Omental fat pad (tissue), 4 donors: Measurements from ENCODE around the gene BORCS8. TPM values are rescaled to one million over a fixed set of nuclear protein-coding genes. Genes with fewer than 3 reads are reported as not detected.
"Not testable (repeated sequence)": the region's sequence is repeated elsewhere in the genome, so short reads cannot be mapped to it uniquely, and the experiment has no call there.

Source experiments
- ATAC-seq: fragments of 150-250 bp; one replicate; pipeline ENCODE4 v1.9.1; 2016; ENCODE audit warnings: mild to moderate bottlenecking, moderate library complexity; ENCODE audit not compliant: low FRiP score
- DNase-seq: peaks from one replicate; pipeline ENCODE4 v3.0.0-alpha.2; 2019; ENCODE audit warnings: low spot score
- total RNA-seq, 4 donors: library from RNA; depleted of rRNA; stranded (reverse); fragments of >200 nt; gene quantifications; one replicate each; pipeline ENCODE4 v1.1.0, GENCODE V29; 2016
- TF ChIP-seq, protein P1 (sequence below), 3 donors: fragments of 450-650 bp; IDR thresholded peaks; one replicate each; pipeline ENCODE4 v1.5.1; 2016 to 2017; ENCODE audit warnings: antibody characterized with exemption in 3 of 3, mild to moderate bottlenecking in 3 of 3, moderate library complexity in 2 of 3

BORCS8 gene
- total RNA-seq, 4 donors from 2014 or later = 16.8 to 29.8 (median 19.9) TPM

- DNase-seq (no peak), ATAC-seq (no peak)
- TF ChIP-seq, protein P1, sequence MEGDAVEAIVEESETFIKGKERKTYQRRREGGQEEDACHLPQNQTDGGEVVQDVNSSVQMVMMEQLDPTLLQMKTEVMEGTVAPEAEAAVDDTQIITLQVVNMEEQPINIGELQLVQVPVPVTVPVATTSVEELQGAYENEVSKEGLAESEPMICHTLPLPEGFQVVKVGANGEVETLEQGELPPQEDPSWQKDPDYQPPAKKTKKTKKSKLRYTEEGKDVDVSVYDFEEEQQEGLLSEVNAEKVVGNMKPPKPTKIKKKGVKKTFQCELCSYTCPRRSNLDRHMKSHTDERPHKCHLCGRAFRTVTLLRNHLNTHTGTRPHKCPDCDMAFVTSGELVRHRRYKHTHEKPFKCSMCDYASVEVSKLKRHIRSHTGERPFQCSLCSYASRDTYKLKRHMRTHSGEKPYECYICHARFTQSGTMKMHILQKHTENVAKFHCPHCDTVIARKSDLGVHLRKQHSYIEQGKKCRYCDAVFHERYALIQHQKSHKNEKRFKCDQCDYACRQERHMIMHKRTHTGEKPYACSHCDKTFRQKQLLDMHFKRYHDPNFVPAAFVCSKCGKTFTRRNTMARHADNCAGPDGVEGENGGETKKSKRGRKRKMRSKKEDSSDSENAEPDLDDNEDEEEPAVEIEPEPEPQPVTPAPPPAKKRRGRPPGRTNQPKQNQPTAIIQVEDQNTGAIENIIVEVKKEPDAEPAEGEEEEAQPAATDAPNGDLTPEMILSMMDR (IDR thresholded peaks at IDR 0.05) = no peak
Observed at GRCh38 chr19:19224150-19224851, 32.3 kb upstream of the BORCS8 start.

DNA sequence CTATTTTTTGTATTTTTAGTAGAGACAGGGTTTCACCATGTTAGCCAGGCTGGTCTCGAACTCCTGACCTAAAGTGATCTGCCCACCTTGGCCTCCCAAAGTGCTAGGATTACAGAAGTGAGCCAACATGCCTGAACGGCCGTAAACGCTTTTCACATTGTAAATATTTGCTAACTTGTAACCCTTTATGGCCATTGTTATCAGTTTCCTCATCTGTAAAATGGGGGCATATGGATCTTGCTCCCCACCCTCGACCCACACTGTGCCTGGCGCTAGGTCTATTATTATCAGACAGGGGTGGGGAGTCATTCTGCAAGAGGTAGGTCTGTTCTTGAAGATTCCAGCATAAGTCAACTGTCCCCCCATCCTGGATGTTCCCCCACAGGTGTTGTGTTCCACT is 31.7 kb upstream of the BORCS8 start:
- TF ChIP-seq, protein P1 (IDR thresholded peaks at IDR 0.05) = no peak
- no peak for DNase-seq
- ATAC-seq = no peak

GRCh38 chr19:19223060-19223459 is 31.1 kb upstream of the BORCS8 start:
- DNase-seq (no peak), ATAC-seq (no peak)

GRCh38 chr19:19221000-19221399 is 29.0 kb upstream of the BORCS8 start:
- not testable (repeated sequence) for ATAC-seq, DNase-seq

More at GRCh38 chr19:19223060-19223459, 31.1 kb upstream of the BORCS8 start:
- TF ChIP-seq, protein P1 (IDR thresholded peaks at IDR 0.05) = no peak

DNA sequence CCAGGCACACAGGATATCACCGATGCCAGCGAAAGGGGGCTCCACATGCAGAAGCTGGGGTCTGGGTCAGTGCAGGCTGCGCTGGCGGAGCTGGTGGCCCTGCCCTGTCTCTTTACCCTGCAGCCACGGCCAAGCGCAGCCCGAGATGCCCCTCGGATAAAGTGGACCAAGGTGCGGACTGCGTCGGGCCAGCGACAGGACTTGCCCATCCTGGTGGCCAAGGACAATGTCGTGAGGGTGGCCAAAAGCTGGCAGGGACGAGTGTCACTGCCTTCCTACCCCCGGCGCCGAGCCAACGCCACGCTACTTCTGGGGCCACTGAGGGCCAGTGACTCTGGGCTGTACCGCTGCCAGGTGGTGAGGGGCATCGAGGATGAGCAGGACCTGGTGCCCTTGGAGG is 27.0 kb upstream of the BORCS8 start:
- ATAC-seq = no peak
- no peak for DNase-seq
- TF ChIP-seq, protein P1 (IDR thresholded peaks at IDR 0.05) = no peak

GRCh38 chr19:19217099-19217498 is 25.1 kb upstream of the BORCS8 start:
- ATAC-seq (no peak), DNase-seq (no peak)
- TF ChIP-seq, protein P1 (IDR thresholded peaks at IDR 0.05) = no peak

DNA sequence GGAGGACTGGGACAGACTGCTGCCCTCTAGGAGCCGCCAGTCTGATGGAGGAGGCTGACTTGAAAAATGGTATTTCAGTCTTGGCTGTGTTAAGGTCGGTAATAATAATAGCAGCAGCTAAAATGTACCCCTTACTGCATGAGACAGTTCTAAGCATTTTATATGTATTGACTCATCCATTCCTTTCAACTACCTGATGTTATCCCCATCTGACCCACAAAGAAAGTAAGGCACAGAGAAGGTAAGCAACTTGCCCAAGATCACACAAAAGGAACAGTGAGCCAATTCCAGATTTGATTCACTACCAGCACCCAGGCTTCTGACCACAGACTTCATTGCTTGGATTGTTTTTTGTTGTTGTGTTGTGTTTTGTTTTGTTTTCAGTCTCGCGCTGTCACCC is 23.8 kb upstream of the BORCS8 start:
- TF ChIP-seq, protein P1 (IDR thresholded peaks at IDR 0.05) = no peak
- no peak for ATAC-seq
- no peak for DNase-seq
